ENCODE measurements around the gene MYH15.

DNA sequence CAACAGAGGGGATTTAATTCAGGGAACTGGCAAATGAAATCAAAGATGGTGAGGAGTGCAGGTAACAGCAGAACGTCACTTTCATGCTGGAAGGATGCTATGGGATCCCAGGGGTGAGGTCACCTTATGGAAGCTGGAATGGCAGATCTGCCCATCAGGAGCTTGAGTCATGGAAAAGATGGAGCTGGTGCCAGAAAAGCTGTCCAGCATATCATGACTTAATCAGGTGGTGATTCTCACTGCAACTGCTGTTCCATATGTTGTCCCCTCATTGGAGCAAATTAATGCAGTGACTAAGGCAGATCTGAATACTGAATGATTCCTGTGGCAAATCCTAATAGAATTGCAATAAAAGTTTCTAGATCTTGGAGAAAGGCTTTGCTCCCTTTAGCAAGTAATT is 175.7 kb downstream of the MYH15 start:
- TF ChIP-seq CTCF (IDR thresholded peaks at IDR 0.05; ENCODE audit: poor library complexity) (no peak), EZH2phosphoT487 (IDR thresholded peaks at IDR 0.05; ENCODE audit: low read depth, severe bottlenecking, unreplicated experiment) (no peak), EZH2 (IDR thresholded peaks at IDR 0.05; ENCODE audit: borderline replicate concordance) (no peak)

Data from hepatocyte (in vitro differentiated cells).